WTC11 (cell line): ENCODE results near the gene NCKAP5. TPM values are rescaled to one million over a fixed set of nuclear protein-coding genes. Genes with fewer than 3 reads are reported as not detected.

ENCODE experiments used
- ATAC-seq: fragments of 200-7000 bp; cut with Tn5 transposase; 2 replicates; pipeline ENCODE4 v1.10.0; 2021; ENCODE audit warnings: mild to moderate bottlenecking, moderate library complexity
- CTCF ChIA-PET: fragments of 300-600 bp; sonication (Branson Sonifier 250); formaldehyde crosslinking; loops from one replicate; lab custom pipeline; 2021; ENCODE audit warnings: antibody characterized with exemption; lab: Charles Lee
- POLR2A ChIA-PET: fragments of 350-600 bp; sonication (Branson Sonifier 250); formaldehyde crosslinking; loops from one replicate; lab custom pipeline; 2021; ENCODE audit warnings: antibody characterized with exemption; lab: Charles Lee
- DNase-seq: peaks from one replicate; pipeline ENCODE4 v3.0.0; 2021; ENCODE audit warnings: low spot score
- H3K27ac Mint-ChIP-seq: 2 replicates; pipeline ENCODE4 v1.8.0; 2021; ENCODE audit warnings: mixed read lengths
- H3K27me3 Mint-ChIP-seq: 2 replicates; pipeline ENCODE4 v1.8.0; 2021; ENCODE audit warnings: low read depth, mild to moderate bottlenecking, moderate library complexity, mixed read lengths
- H3K36me3 Mint-ChIP-seq: 2 replicates; pipeline ENCODE4 v1.8.0; 2021; ENCODE audit warnings: mixed read lengths
- H3K4me1 Mint-ChIP-seq: 2 replicates; pipeline ENCODE4 v1.8.0; 2022; ENCODE audit warnings: mixed read lengths
- H3K4me3 Mint-ChIP-seq: 2 replicates; pipeline ENCODE4 v1.8.0; 2021; ENCODE audit warnings: mild to moderate bottlenecking, moderate library complexity, mixed read lengths
- H3K9me3 Mint-ChIP-seq: 2 replicates; pipeline ENCODE4 v1.8.0; 2021; ENCODE audit warnings: mixed read lengths
- ATF1 ChIP-seq: sonication (generic); formaldehyde crosslinking; IDR thresholded peaks from 2 replicates; pipeline ENCODE4 v1.8.1; 2023; ENCODE audit warnings: mild to moderate bottlenecking, moderate library complexity, missing genetic modification reagents
- CREB1 ChIP-seq: sonication (generic); formaldehyde crosslinking; IDR thresholded peaks from 2 replicates; pipeline ENCODE4 v1.8.0; 2023; ENCODE audit warnings: mild to moderate bottlenecking, missing genetic modification reagents
- CREM ChIP-seq: sonication (generic); formaldehyde crosslinking; IDR thresholded peaks from 2 replicates; pipeline ENCODE4 v1.8.1; 2022; ENCODE audit warnings: mild to moderate bottlenecking, missing genetic modification reagents, moderate library complexity
- E2F5 ChIP-seq: sonication (generic); formaldehyde crosslinking; IDR thresholded peaks from 2 replicates; pipeline ENCODE4 v1.8.1; 2022; ENCODE audit warnings: mild to moderate bottlenecking, moderate library complexity, missing genetic modification reagents
- GABPB1 ChIP-seq: sonication (generic); formaldehyde crosslinking; IDR thresholded peaks from 2 replicates; pipeline ENCODE4 v1.8.1; 2023; ENCODE audit warnings: mild to moderate bottlenecking, missing genetic modification reagents
- HMGA2 ChIP-seq: fragments of 250-450 bp; sonication (Bioruptor Pico); IDR thresholded peaks from 2 replicates; pipeline ENCODE4 v1.4.0; 2021; ENCODE audit warnings: mild to moderate bottlenecking, moderate library complexity
- HMGXB4 ChIP-seq: sonication (generic); formaldehyde crosslinking; IDR thresholded peaks from 2 replicates; pipeline ENCODE4 v1.8.1; 2023; ENCODE audit warnings: mild to moderate bottlenecking, moderate library complexity, missing genetic modification reagents
- JUN ChIP-seq: sonication (generic); formaldehyde crosslinking; IDR thresholded peaks from 2 replicates; pipeline ENCODE4 v1.8.0; 2023; ENCODE audit warnings: mild to moderate bottlenecking, missing genetic modification reagents
- KAT7 ChIP-seq: sonication (generic); formaldehyde crosslinking; IDR thresholded peaks from 2 replicates; pipeline ENCODE4 v1.8.1; 2023; ENCODE audit warnings: missing genetic modification reagents, mild to moderate bottlenecking, borderline replicate concordance
- MYBL2 ChIP-seq: sonication (generic); formaldehyde crosslinking; IDR thresholded peaks from 2 replicates; pipeline ENCODE4 v1.8.1; 2023; ENCODE audit warnings: mild to moderate bottlenecking, moderate library complexity, missing genetic modification reagents
- NFYB ChIP-seq: sonication (generic); formaldehyde crosslinking; conservative IDR thresholded peaks from 2 replicates; pipeline ENCODE4 v1.8.0; 2022; ENCODE audit warnings: low read depth, missing genetic modification reagents
- SOX15 ChIP-seq: fragments of 250-450 bp; sonication (Bioruptor Pico); IDR thresholded peaks from 2 replicates; pipeline ENCODE4 v1.9.0; 2021; ENCODE audit warnings: mild to moderate bottlenecking
- SP1 ChIP-seq: sonication (generic); formaldehyde crosslinking; conservative IDR thresholded peaks from 2 replicates; pipeline ENCODE4 v1.8.1; 2022; ENCODE audit warnings: missing genetic modification reagents
- ZMAT4 ChIP-seq: fragments of 250-450 bp; sonication (Bioruptor Pico); IDR thresholded peaks from 2 replicates; pipeline ENCODE4 v1.9.0; 2021; ENCODE audit warnings: mild to moderate bottlenecking
- ZNF396 ChIP-seq: fragments of 250-450 bp; sonication (Bioruptor Pico); IDR thresholded peaks from 2 replicates; pipeline ENCODE4 v1.8.0; 2021; ENCODE audit warnings: mild to moderate bottlenecking, moderate library complexity, borderline replicate concordance
- ZNF416 ChIP-seq: fragments of 250-450 bp; sonication (Bioruptor Pico); IDR thresholded peaks from 2 replicates; pipeline ENCODE4 v1.9.0; 2021; ENCODE audit warnings: mild to moderate bottlenecking, inconsistent platforms
- ZNF423 ChIP-seq: fragments of 250-450 bp; sonication (Bioruptor Pico); IDR thresholded peaks from 2 replicates; pipeline ENCODE4 v2.1.2; 2022; ENCODE audit warnings: mild to moderate bottlenecking, moderate library complexity
- ZNF532 ChIP-seq: fragments of 250-450 bp; sonication (Bioruptor Pico); IDR thresholded peaks from 2 replicates; pipeline ENCODE4 v1.9.0; 2021; ENCODE audit warnings: mild to moderate bottlenecking, borderline replicate concordance
- total RNA-seq: library from RNA; stranded (reverse); gene quantifications from 3 replicates; pipeline ENCODE4 v1.2.3, GENCODE V29; 2021
- TF ChIP-seq, protein P1 (sequence below): sonication (generic); formaldehyde crosslinking; conservative IDR thresholded peaks from 2 replicates; pipeline ENCODE4 v1.8.1; 2022; ENCODE audit warnings: mild to moderate bottlenecking, missing genetic modification reagents
- TF ChIP-seq, protein P2 (sequence below): sonication (generic); formaldehyde crosslinking; IDR thresholded peaks from 2 replicates; pipeline ENCODE4 v1.8.0; 2022; ENCODE audit warnings: mild to moderate bottlenecking, missing genetic modification reagents
- TF ChIP-seq, protein P3 (sequence below): sonication (generic); formaldehyde crosslinking; IDR thresholded peaks from 2 replicates; pipeline ENCODE4 v1.8.1; 2022; ENCODE audit warnings: low read depth, mild to moderate bottlenecking, moderate library complexity, missing genetic modification reagents, borderline replicate concordance
- TF ChIP-seq, protein P4 (sequence below): sonication (generic); formaldehyde crosslinking; IDR thresholded peaks from 2 replicates; pipeline ENCODE4 v1.8.1; 2022; ENCODE audit warnings: missing genetic modification reagents, borderline replicate concordance

The NCKAP5 gene
- total RNA-seq, 1 experiment from 2014 or later, result 0.55 TPM

- ATAC-seq (no peak; the same call in 1 of the 2 replicates), DNase-seq (no peak)
- no peak overlapping the region for H3K27ac Mint-ChIP-seq
- ChIA-PET POLR2A (no interaction called here), CTCF (interaction anchor here (0.7 to 1.0 kb wide), 2 partner anchors 8 to 61 kb away, joined by 3 to 4 read pairs; no protein-coding TSS in a partner anchor)
- no peaks in the 10 kb centered on the region for H3K27me3 Mint-ChIP-seq
- no peaks in the 10 kb centered on the region for H3K36me3 Mint-ChIP-seq
- H3K4me3 Mint-ChIP-seq, result no peak overlapping the region
- no peaks in the 10 kb centered on the region for H3K9me3 Mint-ChIP-seq
- peaks cover 20% of the 10 kb centered on the region for H3K4me1 Mint-ChIP-seq
- no peak for TF ChIP-seq HMGA2
- TF ChIP-seq ZNF416, result no peak
- no peak for TF ChIP-seq HMGXB4 (CRISPR knock-in tag)
- no peak for TF ChIP-seq GABPB1 (CRISPR knock-in tag)
- no peak for TF ChIP-seq CREM (CRISPR knock-in tag)
- TF ChIP-seq JUN (CRISPR knock-in tag), result no peak
- no peak for TF ChIP-seq E2F5 (CRISPR knock-in tag)
- TF ChIP-seq ATF1 (CRISPR knock-in tag), result no peak
- TF ChIP-seq NFYB (CRISPR knock-in tag), result no peak
- TF ChIP-seq SP1 (CRISPR knock-in tag), result no peak
- no peak for TF ChIP-seq ZNF396
These were observed 241.4 kb downstream of the NCKAP5 start for GRCh38 chr2:133326652-133327397.

GRCh38 chr2:133324150-133324561 is 244.1 kb downstream of the NCKAP5 start:
- no peaks in the 10 kb centered on the region for H3K36me3 Mint-ChIP-seq
- no peak overlapping the region for H3K4me3 Mint-ChIP-seq
- CTCF ChIA-PET, result no interaction called here
- TF ChIP-seq MYBL2 (CRISPR knock-in tag) (no peak), ZNF532 (CRISPR knock-in tag) (no peak), SP1 (CRISPR knock-in tag) (no peak), KAT7 (CRISPR knock-in tag) (no peak), ZNF416 (no peak), ZNF423 (CRISPR knock-in tag) (no peak), HMGA2 (no peak), ATF1 (CRISPR knock-in tag) (no peak), SOX15 (CRISPR knock-in tag) (no peak), CREB1 (no peak), ZMAT4 (CRISPR knock-in tag) (no peak)
- TF ChIP-seq, protein P1, sequence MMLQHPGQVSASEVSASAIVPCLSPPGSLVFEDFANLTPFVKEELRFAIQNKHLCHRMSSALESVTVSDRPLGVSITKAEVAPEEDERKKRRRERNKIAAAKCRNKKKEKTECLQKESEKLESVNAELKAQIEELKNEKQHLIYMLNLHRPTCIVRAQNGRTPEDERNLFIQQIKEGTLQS (CRISPR knock-in tag), result no peak
- TF ChIP-seq, protein P2, sequence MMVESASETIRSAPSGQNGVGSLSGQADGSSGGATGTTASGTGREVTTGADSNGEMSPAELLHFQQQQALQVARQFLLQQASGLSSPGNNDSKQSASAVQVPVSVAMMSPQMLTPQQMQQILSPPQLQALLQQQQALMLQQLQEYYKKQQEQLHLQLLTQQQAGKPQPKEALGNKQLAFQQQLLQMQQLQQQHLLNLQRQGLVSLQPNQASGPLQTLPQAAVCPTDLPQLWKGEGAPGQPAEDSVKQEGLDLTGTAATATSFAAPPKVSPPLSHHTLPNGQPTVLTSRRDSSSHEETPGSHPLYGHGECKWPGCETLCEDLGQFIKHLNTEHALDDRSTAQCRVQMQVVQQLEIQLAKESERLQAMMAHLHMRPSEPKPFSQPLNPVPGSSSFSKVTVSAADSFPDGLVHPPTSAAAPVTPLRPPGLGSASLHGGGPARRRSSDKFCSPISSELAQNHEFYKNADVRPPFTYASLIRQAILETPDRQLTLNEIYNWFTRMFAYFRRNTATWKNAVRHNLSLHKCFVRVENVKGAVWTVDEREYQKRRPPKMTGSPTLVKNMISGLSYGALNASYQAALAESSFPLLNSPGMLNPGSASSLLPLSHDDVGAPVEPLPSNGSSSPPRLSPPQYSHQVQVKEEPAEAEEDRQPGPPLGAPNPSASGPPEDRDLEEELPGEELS (CRISPR knock-in tag), result no peak
- TF ChIP-seq, protein P3, sequence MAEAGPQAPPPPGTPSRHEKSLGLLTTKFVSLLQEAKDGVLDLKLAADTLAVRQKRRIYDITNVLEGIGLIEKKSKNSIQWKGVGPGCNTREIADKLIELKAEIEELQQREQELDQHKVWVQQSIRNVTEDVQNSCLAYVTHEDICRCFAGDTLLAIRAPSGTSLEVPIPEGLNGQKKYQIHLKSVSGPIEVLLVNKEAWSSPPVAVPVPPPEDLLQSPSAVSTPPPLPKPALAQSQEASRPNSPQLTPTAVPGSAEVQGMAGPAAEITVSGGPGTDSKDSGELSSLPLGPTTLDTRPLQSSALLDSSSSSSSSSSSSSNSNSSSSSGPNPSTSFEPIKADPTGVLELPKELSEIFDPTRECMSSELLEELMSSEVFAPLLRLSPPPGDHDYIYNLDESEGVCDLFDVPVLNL (CRISPR knock-in tag), result no peak
- TF ChIP-seq, protein P4, sequence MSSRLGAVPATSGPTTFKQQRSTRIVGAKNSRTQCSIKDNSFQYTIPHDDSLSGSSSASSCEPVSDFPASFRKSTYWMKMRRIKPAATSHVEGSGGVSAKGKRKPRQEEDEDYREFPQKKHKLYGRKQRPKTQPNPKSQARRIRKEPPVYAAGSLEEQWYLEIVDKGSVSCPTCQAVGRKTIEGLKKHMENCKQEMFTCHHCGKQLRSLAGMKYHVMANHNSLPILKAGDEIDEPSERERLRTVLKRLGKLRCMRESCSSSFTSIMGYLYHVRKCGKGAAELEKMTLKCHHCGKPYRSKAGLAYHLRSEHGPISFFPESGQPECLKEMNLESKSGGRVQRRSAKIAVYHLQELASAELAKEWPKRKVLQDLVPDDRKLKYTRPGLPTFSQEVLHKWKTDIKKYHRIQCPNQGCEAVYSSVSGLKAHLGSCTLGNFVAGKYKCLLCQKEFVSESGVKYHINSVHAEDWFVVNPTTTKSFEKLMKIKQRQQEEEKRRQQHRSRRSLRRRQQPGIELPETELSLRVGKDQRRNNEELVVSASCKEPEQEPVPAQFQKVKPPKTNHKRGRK (CRISPR knock-in tag), result no peak

More at GRCh38 chr2:133324150-133324561, 244.1 kb downstream of the NCKAP5 start:
- POLR2A ChIA-PET, result no interaction called here
- ATAC-seq, result no peak
- no peaks in the 10 kb centered on the region for H3K27me3 Mint-ChIP-seq
- no peak overlapping the region for H3K27ac Mint-ChIP-seq
- H3K4me1 Mint-ChIP-seq, result peaks cover 27% of the 10 kb centered on the region
- peaks cover 3% of the 10 kb centered on the region; the same call in 1 of the 2 replicates for H3K9me3 Mint-ChIP-seq
- DNase-seq, result no peak
